H1 (cell line): ENCODE measurements around the gene CELF4. TPM values are rescaled to one million over a fixed set of nuclear protein-coding genes. Genes with fewer than 3 reads are reported as not detected.

Experiments used
- CTCF ChIA-PET: fragments of 300-600 bp; sonication (Branson Sonifier 250); formaldehyde crosslinking; loops from one replicate; lab custom pipeline; 2021; ENCODE audit not compliant: partially characterized antibody; lab: Charles Lee
- POLR2A ChIA-PET: fragments of 300-600 bp; sonication (Branson Sonifier 250); formaldehyde crosslinking; loops from one replicate; lab custom pipeline; 2021; ENCODE audit warnings: inconsistent platforms; ENCODE audit not compliant: partially characterized antibody; lab: Charles Lee
- DNase-seq, 2 experiments: peaks; one replicate each; pipeline versions ENCODE4 v3.0.0 to v3.0.0-alpha.2; 2010 to 2022; ENCODE audit warnings: low spot score in 2 of 2, low read depth in 1 of 2, mixed read lengths in 1 of 2
- FAIRE-seq: peaks from 2 replicates; lab custom pipeline; 2011; peaks lifted over from hg19 to GRCh38; lab: Jason Lieb, UNC
- H2AFZ ChIP-seq: 2 replicates; pipeline ENCODE4 v1.8.1; 2012; ENCODE audit warnings: low read length, inconsistent platforms
- H2AK5ac ChIP-seq: 2 replicates; pipeline ENCODE4 v1.6.1; 2013; ENCODE audit warnings: low read depth, low read length
- H2BK120ac ChIP-seq: replicated peaks from 2 replicates; pipeline ENCODE3; 2013; ENCODE audit warnings: low read depth, low read length, inconsistent platforms
- H2BK12ac ChIP-seq: 2 replicates; pipeline ENCODE4 v1.6.1; 2013; ENCODE audit warnings: low read depth, low read length
- H2BK15ac ChIP-seq: 2 replicates; pipeline ENCODE4 v1.6.1; 2013; ENCODE audit warnings: low read length
- H2BK20ac ChIP-seq: 2 replicates; pipeline ENCODE4 v1.6.1; 2013; ENCODE audit warnings: low read length
- H2BK5ac ChIP-seq: 2 replicates; pipeline ENCODE4 v1.6.1; 2013; ENCODE audit warnings: low read depth, low read length
- H3K14ac ChIP-seq: 2 replicates; pipeline ENCODE4 v1.6.1; 2013; ENCODE audit warnings: inconsistent platforms; ENCODE audit not compliant: insufficient read length
- H3K18ac ChIP-seq: 2 replicates; pipeline ENCODE4 v1.6.1; 2013; ENCODE audit warnings: low read length; ENCODE audit errors: extremely low read depth
- H3K23ac ChIP-seq: 2 replicates; pipeline ENCODE4 v1.6.1; 2013; ENCODE audit warnings: inconsistent platforms; ENCODE audit not compliant: insufficient read length
- H3K23me2 ChIP-seq: 2 replicates; pipeline ENCODE4 v1.6.1; 2013; ENCODE audit warnings: low read depth, low read length
- H3K27ac ChIP-seq: 2 replicates; pipeline ENCODE4 v1.6.1; 2011; ENCODE audit warnings: low read depth, low read length, inconsistent platforms
- H3K27me3 ChIP-seq, 4 experiments: replicated peaks in 1 of 4; 1 replicate in 1 of 4; 2 replicates in 3 of 4; pipeline versions ENCODE4 v1.6.1 to v1.8.1; 2011 to 2013; ENCODE audit warnings: low read length in 3 of 4, mild to moderate bottlenecking in 3 of 4, inconsistent platforms in 2 of 4, mixed read lengths in 2 of 4, moderate library complexity in 1 of 4; ENCODE audit not compliant: control insufficient read depth in 3 of 4, insufficient read depth in 3 of 4; ENCODE audit errors: extremely low read depth in 1 of 4
- H3K36me3 ChIP-seq, 4 experiments: 2 replicates each; pipeline versions ENCODE4 v1.6.1 to v1.8.1; 2011 to 2013; ENCODE audit warnings: mild to moderate bottlenecking in 4 of 4, low read length in 3 of 4, moderate library complexity in 2 of 4, control low read depth in 1 of 4, inconsistent platforms in 1 of 4; ENCODE audit not compliant: insufficient read depth in 4 of 4, control insufficient read depth in 2 of 4
- H3K4ac ChIP-seq: replicated peaks from 2 replicates; pipeline ENCODE3; 2013; ENCODE audit warnings: low read length, low read depth, mixed read lengths, inconsistent platforms; ENCODE audit not compliant: insufficient read length
- H3K4me1 ChIP-seq, 4 experiments: replicated peaks in 1 of 4; 1 replicate in 1 of 4; 2 replicates in 3 of 4; pipeline versions ENCODE4 v1.6.1 to v1.8.1; 2011 to 2013; ENCODE audit warnings: low read length in 3 of 4, inconsistent platforms in 2 of 4, mixed read lengths in 1 of 4; ENCODE audit not compliant: insufficient read depth in 4 of 4, control insufficient read depth in 3 of 4
- H3K4me2 ChIP-seq, 2 experiments: 2 replicates each; pipeline versions ENCODE4 v1.6.1 to v1.8.1; 2011 to 2013; ENCODE audit warnings: low read depth in 2 of 2, low read length in 2 of 2, control low read depth in 1 of 2, inconsistent platforms in 1 of 2, mild to moderate bottlenecking in 1 of 2; ENCODE audit not compliant: insufficient read depth in 1 of 2
- H3K4me3 ChIP-seq, 4 experiments: fragments of 200-600, 300-600 bp in 1 of 4; sonication (generic), shearing (Covaris generic), sonication (Bioruptor Twin) in 1 of 4; 2 replicates each; pipeline versions ENCODE4 v1.5.1 to v1.8.1; 2011 to 2016; ENCODE audit warnings: low read length in 4 of 4, low read depth in 3 of 4, control low read depth in 2 of 4, inconsistent platforms in 2 of 4, mild to moderate bottlenecking in 2 of 4, mixed read lengths in 1 of 4, moderate library complexity in 1 of 4; ENCODE audit not compliant: insufficient read depth in 2 of 4; ENCODE audit errors: extremely low read depth in 1 of 4
- H3K56ac ChIP-seq: replicated peaks from 2 replicates; pipeline ENCODE3; 2013; ENCODE audit warnings: low read depth, mild to moderate bottlenecking, mixed read lengths, low read length, inconsistent platforms; ENCODE audit not compliant: insufficient read length
- H3K79me1 ChIP-seq: 2 replicates; pipeline ENCODE4 v1.6.1; 2013; ENCODE audit warnings: low read depth, low read length, control low read depth
- H3K79me2 ChIP-seq, 2 experiments: 2 replicates each; pipeline versions ENCODE4 v1.6.1 to v1.8.1; 2012 to 2013; ENCODE audit warnings: low read length in 2 of 2, mild to moderate bottlenecking in 2 of 2, inconsistent platforms in 1 of 2; ENCODE audit not compliant: insufficient read depth in 2 of 2, control insufficient read depth in 1 of 2
- H3K9ac ChIP-seq, 4 experiments: replicated peaks in 1 of 4; 1 replicate in 1 of 4; 2 replicates in 3 of 4; pipeline versions ENCODE4 v1.6.1 to v1.8.1; 2011 to 2013; ENCODE audit warnings: low read depth in 3 of 4, low read length in 3 of 4, control low read depth in 2 of 4, mild to moderate bottlenecking in 2 of 4, moderate library complexity in 2 of 4, inconsistent platforms in 1 of 4; ENCODE audit errors: extremely low read depth in 1 of 4
- H3K9me3 ChIP-seq, 2 experiments: 2 replicates each; pipeline versions ENCODE4 v1.6.1 to v1.8.1; 2012 to 2013; ENCODE audit warnings: mild to moderate bottlenecking in 2 of 2, moderate library complexity in 2 of 2, control low read depth in 1 of 2, inconsistent platforms in 1 of 2, low read depth in 1 of 2, low read length in 1 of 2, mixed read lengths in 1 of 2; ENCODE audit not compliant: insufficient read depth in 2 of 2
- H4K20me1 ChIP-seq, 2 experiments: replicated peaks in 1 of 2; 2 replicates each; pipeline versions ENCODE3 to v1.8.1; 2011 to 2013; ENCODE audit warnings: inconsistent platforms in 2 of 2, low read length in 2 of 2, mild to moderate bottlenecking in 1 of 2; ENCODE audit not compliant: insufficient read depth in 2 of 2, control insufficient read depth in 1 of 2
- H4K5ac ChIP-seq: 2 replicates; pipeline ENCODE4 v1.6.1; 2013; ENCODE audit warnings: low read length, low read depth, mixed read lengths, inconsistent platforms; ENCODE audit not compliant: insufficient read length
- H4K8ac ChIP-seq: 2 replicates; pipeline ENCODE4 v1.8.0; 2013; ENCODE audit warnings: mild to moderate bottlenecking, moderate library complexity, low read length, inconsistent platforms; ENCODE audit not compliant: insufficient read depth; ENCODE audit errors: extremely low read depth
- H4K91ac ChIP-seq: replicated peaks from 2 replicates; pipeline ENCODE3; 2013; ENCODE audit warnings: low read length, mixed read lengths, inconsistent platforms; ENCODE audit not compliant: insufficient read length
- CHD1 ChIP-seq: IDR thresholded peaks from 2 replicates; pipeline ENCODE4 v1.6.1; 2012; ENCODE audit warnings: low read depth, low read length, improper control_type of control experiment
- FOSL1 ChIP-seq: IDR thresholded peaks from 2 replicates; pipeline ENCODE4 v1.6.1; 2011; ENCODE audit warnings: mild to moderate bottlenecking, low read depth, low read length, moderate library complexity; ENCODE audit not compliant: insufficient read depth
- HDAC2 ChIP-seq, 2 experiments: fragments of 300-600 bp in 1 of 2; sonication (generic) in 1 of 2; IDR thresholded peaks; 2 replicates each; pipeline ENCODE4 v1.6.1; 2011 to 2012; ENCODE audit warnings: low read depth in 2 of 2, low read length in 2 of 2, mild to moderate bottlenecking in 2 of 2, moderate library complexity in 2 of 2, borderline replicate concordance in 1 of 2, inconsistent platforms in 1 of 2
- NRF1 ChIP-seq: IDR thresholded peaks from 2 replicates; pipeline ENCODE4 v1.6.1; 2011; ENCODE audit warnings: mild to moderate bottlenecking, low read depth, low read length, improper control_type of control experiment
- SP4 ChIP-seq: IDR thresholded peaks from 2 replicates; pipeline ENCODE4 v1.6.1; 2012; ENCODE audit warnings: low read length, inconsistent platforms
- TEAD4 ChIP-seq: IDR thresholded peaks from 2 replicates; pipeline ENCODE4 v1.6.1; 2012; ENCODE audit warnings: low read depth, low read length, inconsistent platforms, mixed read lengths
- WGBS, 2 experiments: shearing (Covaris generic) in 1 of 2; methylation state at CpG; one replicate each; pipeline versions ENCODE4 v1.1.6 to v1.1.7; 2013 to 2015; ENCODE audit warnings: low lambda C conversion rate in 2 of 2, mixed read lengths in 2 of 2, inconsistent platforms in 1 of 2, low coverage in 1 of 2, missing lambda C conversion rate in 1 of 2; ENCODE audit not compliant: insufficient replicate concordance in 2 of 2, insufficient coverage in 1 of 2, insufficient read length in 1 of 2; ENCODE audit errors: extremely low coverage in 1 of 2, missing lambda C conversion rate in 1 of 2; 5-methylcytosine and 5-hydroxymethylcytosine counted together
- polyA plus RNA-seq, 7 experiments: library from polyadenylated mRNA; depleted of rRNA in 3 of 7; stranded (reverse) in 5 of 7; unstranded in 2 of 7; fragments of >200 nt in 5 of 7; fragments of 200-250 nt in 2 of 7; gene quantifications; 1 replicate in 5 of 7; 2 replicates in 1 of 7; 4 replicates in 1 of 7; pipeline versions ENCODE4 v1.2.1 to v1.2.3, GENCODE V29; 2011 to 2013; ENCODE audit warnings: missing spikeins in 2 of 7, mixed read lengths in 2 of 7
- total RNA-seq: library from RNA; stranded (reverse); fragmentation: NEBNext Ultra II Directional; extraction: Animal tissue kit (Norgen Biotek cat#: 25700); gene quantifications from 2 replicates; pipeline ENCODE4 v1.2.1, GENCODE V29; 2021

Gene CELF4
- total and polyA plus RNA-seq, 2 of the 8 experiments (the other 6 are each of a cell fraction or from before 2014, with no cell fraction given) = 1.6 to 3.4 TPM

DNA sequence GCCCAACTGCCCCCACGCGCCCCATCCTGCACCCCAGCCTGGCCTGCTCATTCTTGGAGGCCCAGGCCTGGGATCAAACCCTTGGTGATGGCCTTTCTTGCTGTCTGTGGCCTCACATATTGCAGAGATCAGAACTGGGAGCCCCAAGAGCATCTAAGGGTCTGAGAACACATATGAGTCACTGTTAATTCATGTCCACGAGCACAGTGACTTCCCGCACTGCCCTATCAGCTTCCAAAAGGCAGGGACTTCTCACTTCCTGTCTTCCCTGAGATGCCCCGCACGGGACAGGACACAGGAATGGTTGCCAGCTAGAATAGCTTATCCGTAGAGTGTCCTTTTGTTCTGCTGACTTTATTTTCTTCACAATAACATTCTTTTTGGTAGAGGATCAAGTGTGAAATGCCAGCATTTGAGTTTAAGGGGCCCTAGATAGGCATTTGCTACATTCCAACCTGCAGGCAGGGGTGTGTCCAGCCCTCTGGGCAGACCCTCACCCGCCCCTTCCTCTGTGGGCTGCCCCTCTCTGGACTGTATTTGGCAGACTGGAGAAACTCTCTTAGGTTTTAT, 21.1 kb upstream of the CELF4 start:
- 0 out of 2 replicates have a peak overlapping the region, but pooled peaks have one; percentile 52 for H2BK12ac ChIP-seq
- H2BK20ac ChIP-seq = 0 out of 2 replicates have a peak overlapping the region, but pooled peaks have one; percentile 21
- no peak overlapping the region for H3K4me2 ChIP-seq
- no peaks in the 10 kb centered on the region for H3K79me2 ChIP-seq
- POLR2A ChIA-PET = no interaction called here
- no peak overlapping the region for H3K14ac ChIP-seq
- no peak overlapping the region for H3K18ac ChIP-seq
- peaks cover 5% of the 10 kb centered on the region in 2 experiments; a peak in 2 of 4 replicates for H3K9me3 ChIP-seq
- H4K20me1 ChIP-seq = no peaks in the 10 kb centered on the region
- H3K4me3 ChIP-seq = no peak overlapping the region
- no peak overlapping the region for H3K4ac ChIP-seq
- no peak overlapping the region for H3K56ac ChIP-seq
- no peak for FAIRE-seq
- no peak overlapping the region for H3K9ac ChIP-seq
- H4K5ac ChIP-seq = no peak overlapping the region
- TF ChIP-seq CHD1 (no peak), SP4 (no peak), TEAD4 (no peak), NRF1 (no peak), HDAC2 (IDR thresholded peaks at IDR 0.05; ENCODE audit: borderline replicate concordance in 1 of 2, low read depth in 2 of 2, low read length in 2 of 2) (no peak), FOSL1 (no peak)
- H3K36me3 ChIP-seq = no peaks in the 10 kb centered on the region
- no peak overlapping the region for H2BK5ac ChIP-seq
- H3K27me3 ChIP-seq = peaks cover 0 to 2% (median 0%) of the 10 kb centered on the region in 4 experiments; a peak in 2 of 7 replicates
- no peak overlapping the region for H3K23ac ChIP-seq
- H2BK120ac ChIP-seq = no peak overlapping the region
- H4K91ac ChIP-seq = no peak overlapping the region
- no peak overlapping the region for H4K8ac ChIP-seq
- no peaks in the 10 kb centered on the region for H3K79me1 ChIP-seq
- no peak overlapping the region for H2BK15ac ChIP-seq
- WGBS, 2 experiments = 87% methylated on average over 8 of the region's 8 CpGs; no CpG with 5 or more reads in 1 of the 2 experiments
- no peak overlapping the region for H2AK5ac ChIP-seq
- H3K23me2 ChIP-seq = no peaks in the 10 kb centered on the region
- no peak for DNase-seq
- CTCF ChIA-PET = interaction anchor here (1.2 to 1.4 kb wide), 2 partner anchors 9 to 16 kb away, joined by 4 read pairs; no protein-coding TSS in a partner anchor
- no peak overlapping the region for H2AFZ ChIP-seq
- H3K4me1 ChIP-seq = peaks cover 0 to 10% (median 7%) of the 10 kb centered on the region in 4 experiments; a peak in 3 of 7 replicates
- no peak overlapping the region for H3K27ac ChIP-seq
